ENCODE results near the gene FBXW4.

FBXW4 gene

DNA sequence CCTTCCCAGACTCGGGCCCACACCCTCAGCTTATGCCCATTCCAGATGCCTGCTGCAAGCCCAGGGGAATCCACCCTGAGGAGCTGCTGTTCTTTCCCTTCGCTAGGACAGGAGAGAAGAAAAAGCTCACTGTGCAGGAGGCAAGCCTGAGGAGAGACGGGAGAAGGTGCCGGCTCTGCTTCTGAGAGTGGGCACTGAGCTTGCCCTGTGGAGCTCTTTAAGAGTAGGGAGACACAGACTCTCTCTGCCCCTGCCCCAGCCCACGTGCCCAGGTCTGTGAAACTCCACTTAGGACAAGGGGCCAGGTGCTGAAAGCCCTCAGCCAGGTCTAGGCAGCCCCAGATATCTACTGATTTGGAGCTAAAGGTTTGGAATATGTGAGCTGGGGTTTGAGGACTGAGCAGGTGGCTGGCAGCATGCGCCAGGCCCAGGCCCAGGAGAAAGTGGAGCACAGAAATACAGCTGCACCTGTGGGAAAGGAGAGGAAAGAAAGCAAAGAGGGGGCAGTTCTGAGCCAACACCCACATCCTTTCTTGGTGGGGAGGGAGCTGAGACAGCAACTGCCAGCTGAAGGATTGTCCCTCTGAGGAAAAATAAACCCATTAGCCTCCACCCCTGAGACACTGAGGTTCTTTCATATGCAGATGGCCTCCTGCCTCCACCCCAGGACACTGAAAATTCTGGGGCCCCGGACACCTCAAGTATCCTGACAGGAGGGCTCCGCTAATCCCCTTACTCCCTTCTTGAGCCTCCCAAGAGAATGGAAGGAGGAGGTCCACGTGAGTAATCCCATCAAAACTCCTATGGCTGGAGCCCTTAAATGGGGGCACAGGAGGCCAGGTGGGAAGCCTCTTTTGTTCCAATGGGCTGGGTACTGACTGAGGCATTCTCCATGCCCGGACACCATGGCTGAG, 114.2 kb downstream of the FBXW4 start:
- DNase-seq: no peak

DNA sequence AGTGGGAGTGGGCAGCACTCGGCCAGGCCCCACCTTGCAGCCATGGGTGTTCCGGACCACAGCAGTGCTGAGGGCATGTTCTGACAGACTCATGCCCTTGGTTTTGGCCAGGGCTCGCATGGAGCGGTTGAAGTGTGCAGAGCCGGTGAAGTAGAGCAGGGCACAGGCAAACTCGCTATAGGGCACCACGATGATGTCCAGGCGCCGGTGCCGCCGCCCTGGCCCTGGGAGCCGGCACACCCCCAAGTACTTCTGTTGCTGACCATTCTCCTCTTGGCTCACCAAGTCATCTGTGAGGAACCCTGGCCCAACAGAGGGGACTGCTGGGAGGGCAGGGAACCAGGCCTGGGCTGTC, 115.5 kb downstream of the FBXW4 start:
- DNase-seq: no peak

DNA sequence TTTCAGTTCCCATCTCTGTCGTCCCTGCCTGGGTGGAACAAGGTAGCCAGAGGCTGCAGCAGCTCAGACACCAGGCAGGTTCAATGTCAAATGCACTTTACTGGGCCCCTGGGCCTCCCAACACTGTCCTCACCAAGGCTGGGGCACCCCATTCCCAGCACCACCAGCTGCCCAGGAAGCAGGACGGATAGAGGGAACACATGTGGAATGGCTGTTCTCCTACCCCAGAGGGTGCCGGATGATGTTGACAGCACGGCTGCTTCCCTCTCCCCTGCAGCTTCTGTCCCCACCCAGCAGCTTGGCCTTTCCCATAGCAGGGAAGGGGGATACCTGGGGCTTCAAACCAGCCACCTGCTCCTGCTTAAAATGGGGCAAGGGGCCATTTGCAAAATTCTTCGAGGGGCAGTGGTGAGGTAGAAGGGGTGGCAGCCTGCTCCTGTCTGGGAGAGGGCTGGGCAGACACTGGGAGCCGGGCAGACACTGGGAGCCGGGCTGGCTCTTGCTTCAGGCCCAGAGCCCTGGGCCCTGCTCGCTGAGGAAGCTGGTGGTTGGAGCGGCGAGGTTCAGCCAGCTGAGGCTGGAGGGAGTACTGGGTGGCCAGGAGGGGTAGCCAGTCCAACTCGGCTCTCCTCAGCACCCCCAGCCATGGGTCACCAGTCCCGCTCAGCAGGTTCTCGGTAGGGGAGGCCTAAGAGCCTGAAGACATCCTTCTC, 116.0 kb downstream of the FBXW4 start:
- no peak for DNase-seq

DNA sequence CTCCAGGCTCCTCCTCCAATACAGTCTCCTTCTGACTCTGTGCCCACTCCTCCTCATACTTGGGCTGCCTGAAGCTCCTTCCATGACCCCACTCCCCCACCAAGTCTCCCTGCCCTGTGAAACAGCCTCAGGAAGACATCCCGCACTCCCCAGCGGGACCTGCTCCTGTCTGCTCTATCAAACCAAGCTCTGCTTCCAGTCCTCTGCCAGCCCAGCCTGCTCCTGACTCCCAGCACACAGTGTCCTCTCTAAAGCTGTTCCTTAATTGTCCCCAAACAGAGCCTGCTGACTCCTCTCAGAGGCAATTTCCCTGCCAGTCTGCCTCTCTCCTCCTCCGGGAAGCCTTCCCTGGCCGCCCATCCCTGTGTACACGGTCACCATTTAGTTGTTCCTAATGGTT, 116.8 kb downstream of the FBXW4 start:
- DNase-seq: no peak

DNA sequence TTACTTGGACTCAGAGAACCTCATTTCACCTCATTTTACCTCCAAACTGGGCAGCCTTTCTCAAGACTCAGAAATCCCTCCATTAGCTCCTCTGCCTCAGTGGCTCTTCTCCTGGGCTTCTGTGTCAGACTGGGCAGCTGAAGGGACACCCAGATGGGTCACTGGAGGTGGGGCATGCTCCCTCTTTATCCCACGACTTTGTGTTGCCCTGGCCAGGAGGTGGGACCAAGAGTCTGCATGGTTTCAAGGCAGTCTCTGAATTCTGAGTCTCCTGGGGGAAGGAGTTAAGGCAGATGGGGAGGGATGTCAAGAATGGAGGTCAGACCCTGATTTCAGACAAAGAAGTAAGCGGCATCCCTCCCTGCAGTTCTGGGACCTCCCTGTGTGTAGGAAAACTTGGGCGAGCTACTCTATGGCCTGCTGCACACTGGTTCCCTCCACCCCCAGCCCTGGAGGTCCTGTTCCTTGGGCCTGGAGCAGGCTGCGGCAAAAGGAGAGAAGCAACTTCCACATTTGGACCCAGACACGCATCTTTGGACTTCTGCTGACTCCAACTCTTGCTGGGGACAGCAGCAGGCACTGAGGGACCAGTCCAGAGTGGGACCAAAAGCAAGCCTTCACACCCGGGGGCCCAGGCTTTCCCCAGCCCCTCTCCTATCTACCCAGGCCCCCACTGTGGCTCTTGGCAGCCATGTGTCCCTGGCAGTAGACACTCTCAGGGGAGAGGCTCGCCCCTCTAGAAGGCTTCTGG, 117.7 kb downstream of the FBXW4 start:
- no peak for DNase-seq

DNA sequence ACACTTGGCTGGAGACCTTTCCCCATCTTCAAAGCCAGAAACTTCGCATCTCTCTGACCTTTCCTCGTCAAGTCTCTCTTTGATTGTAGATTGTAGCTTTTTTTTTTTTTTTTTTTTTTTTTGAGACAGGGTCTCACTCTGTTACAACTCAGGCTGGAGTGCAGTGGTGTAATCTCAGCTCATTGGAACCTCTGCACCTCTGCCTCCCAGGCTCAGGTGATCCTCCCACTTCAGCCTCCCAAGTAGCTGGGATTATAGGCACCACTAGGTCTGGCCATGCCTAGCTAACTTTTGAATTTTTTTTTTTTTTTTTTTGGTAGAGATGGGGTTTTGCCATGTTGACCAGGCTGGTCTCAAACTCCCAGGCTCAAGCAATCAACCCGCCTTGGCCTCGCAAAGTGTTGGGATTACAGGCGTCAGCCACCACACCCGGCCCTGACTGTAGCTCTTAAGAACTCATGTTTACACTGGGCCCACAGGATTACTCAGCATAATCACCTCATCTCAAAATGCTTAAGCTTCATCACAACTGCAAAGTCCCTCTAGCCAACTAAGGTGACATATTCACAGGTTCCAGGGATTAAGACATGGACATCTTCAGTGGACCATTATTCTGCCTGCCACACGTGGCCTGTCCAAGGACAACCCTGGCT, 118.6 kb downstream of the FBXW4 start:
- no peak for DNase-seq

DNA sequence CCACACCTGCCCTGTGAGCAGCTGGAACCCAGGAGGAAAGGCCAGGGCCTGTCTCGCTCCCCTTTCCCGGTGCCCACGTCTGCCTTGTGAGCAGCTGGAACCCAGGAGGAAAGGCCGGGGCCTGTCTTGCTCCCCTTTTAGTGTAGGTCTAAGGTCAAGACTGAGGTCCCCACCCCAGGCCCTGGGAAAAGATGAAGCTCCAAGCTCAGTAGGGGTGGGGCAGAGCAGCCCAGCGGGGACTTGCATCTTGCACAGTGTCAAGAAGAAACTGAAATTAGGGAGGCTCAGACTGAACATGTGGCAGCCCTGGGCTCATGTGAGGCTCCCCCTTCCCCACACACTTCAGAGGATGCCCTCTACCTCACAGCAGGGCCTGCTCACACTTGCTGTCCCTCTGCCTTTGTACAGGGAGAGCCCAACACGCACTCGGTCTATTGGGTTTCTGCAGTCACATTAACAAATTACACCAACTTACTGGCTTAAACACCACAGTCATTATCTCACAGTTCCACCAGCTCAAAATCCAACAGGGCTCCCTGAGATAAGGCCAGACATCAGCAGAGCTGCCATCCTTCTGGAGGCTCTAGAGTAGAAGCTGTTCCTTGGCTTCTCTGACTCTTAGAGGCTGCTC, 119.3 kb downstream of the FBXW4 start:
- DNase-seq: no peak

DNA sequence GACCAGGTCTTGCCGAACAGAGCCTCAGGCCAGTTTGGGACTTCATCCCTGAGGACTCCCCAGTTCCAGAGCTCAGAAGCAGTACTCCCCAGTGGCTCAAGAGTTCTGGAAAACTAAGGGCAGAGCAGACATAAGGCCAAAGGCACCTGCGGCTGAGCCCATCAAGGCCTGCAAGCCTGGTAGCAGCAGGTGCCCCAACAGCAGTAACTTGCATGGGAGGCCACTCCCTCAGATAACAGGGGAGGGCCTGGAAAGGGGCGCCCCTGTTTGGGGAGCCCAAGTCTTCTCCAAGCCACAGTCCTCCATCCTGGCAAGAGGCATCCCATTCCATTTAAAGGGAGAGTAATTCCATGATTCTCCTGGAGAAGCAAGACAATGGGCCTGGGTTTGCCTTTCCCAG, 119.9 kb downstream of the FBXW4 start:
- no peak for DNase-seq

DNA sequence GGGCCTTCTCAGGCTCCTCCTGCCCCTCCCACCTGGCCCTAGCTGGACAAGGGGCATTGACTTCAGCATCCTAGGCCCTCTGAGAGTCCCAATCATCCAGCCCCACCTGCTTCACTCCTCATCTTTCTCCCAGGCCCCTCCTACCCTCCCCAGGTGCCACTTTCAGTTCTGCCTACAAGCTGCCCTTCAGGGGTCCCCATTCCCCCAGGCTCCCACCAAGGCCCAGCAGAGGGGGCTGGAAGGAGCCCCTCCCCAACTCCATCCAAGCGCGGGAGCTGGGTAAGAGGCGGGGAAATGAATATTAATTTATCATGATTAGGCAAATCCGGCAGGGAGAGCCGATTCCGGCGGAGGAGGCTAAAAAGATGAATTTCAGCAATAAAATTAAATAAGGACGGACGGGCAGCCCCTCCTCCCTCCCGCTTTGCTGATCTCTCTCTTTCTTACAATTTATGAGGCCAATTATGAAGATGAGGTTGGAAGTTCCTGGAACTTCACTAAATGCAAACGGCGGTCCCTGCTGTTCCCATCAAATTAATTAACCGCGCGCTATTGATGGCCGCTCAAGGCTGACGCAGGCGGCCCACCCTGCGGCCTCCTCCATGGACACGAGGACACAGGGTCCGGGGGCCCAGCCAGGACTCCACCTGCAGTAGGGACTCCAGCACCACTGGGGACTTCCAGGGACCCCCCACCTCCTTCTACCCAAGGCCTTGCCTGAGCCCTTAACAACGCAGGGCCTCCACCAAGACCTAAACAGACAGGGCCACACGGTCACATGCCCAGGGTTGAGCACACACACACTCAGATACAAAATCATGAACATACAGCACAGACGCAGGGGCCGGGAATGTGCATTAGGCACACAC, 120.9 kb downstream of the FBXW4 start:
- no peak for DNase-seq

DNA sequence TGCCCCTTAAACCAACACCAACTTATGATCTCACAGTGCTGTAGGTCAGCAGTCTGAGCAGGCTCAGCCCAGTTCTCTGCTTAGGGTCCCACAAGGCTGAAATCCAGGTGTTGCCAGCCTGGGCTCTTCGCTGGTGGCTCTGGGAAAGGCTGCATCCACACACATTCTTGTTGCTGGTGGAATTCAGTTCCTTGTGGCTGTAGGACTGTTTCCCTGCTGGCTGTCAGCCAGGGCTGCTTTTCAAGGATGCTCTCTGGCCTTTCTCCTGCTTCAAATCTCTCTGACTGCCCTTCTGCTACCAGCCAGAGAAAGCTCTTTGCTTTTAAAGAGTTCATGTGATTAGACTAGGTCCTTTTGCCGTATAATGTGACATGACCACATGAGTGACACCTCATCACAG, 122.2 kb downstream of the FBXW4 start:
- no peak for DNase-seq

DNA sequence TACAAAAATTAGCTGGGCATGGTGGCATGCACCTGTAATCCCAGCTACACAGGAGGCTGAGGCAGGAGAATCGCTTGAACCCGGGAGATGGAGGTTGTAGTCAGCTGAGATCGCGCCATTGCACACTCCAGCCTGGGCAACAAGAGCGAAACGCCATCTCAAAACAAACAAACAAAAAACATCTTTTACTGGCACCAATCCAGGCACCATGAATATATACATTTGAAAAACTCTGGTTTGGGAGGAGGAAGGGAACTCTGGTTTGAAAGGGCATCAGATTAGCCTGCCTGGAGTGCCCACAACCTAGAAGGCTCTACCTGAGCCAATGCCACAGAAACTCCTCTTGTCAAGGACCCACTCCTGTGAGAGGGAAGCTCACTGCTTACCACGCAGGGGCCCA, 122.8 kb downstream of the FBXW4 start:
- no peak for DNase-seq

DNA sequence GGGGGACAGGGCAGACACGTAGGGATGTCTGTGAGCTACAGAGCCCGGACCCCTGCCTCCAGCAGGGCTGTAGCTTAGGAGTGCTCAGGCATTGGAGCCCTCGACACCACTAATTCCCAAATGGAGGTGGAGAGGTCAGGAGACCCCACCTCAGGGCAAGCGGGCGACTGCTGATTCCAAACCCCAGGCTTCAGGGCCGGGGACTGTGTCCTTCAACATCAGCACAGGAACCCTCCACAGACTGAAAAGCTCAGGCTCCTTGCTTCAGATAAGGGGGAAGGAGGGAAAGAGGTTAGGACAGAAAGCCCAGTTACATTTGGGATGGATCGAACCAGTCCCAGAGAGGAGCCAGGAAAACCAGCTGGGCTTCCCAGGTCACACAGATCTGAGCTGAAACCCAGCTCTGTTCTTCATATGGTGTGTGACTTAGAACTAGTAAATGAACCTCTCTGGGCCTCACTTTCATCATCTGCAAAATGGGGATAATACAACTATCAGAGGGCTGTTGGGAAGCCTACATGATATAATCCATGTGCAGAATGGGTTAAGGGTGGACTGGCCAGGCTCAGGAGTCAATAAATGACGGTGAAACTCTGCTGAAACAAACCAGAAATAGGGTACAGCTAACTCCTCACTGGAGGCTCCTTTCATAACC, 123.6 kb downstream of the FBXW4 start:
- no peak for DNase-seq

DNA sequence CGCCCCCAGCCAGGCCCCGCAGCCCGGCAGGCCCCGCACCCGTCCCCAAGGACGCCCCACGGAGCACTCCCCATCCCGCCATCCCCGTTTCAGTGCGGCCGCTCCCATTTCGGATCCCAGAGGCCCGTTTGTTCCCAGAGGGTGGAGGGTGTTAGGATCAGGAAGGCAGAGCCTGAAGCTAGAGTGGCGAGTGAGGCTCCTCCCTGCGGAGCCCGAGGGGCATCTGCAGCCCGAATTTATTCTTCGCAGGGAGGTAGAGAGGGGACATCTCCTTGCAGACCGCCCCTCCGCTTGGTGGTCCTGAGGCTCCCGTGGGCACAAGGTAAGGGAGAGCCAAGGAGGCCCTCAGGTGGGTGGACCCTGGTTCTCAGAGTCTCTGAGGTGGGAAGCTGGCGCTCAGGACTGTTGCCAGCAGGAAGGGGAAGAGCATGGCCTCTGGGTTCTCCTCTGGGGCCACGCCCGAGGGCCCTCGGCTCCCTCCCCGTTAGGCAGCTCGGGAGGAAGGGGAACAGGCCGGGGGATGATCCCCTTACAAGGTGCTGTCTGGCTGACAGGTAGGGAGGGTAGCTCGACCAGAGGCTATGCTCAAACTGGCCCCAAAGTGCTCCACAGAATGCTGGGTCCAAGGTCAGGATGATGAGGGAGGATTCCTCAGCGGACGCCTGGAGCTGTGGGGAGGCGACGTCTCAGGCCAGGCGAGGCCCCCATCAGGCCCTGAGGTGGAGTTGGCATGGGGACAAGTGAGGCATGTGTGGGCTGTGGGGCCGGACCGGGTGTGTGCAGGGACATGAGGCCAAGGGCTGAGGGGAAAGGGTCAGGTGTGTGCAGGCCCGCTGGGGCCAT, 124.3 kb downstream of the FBXW4 start:
- DNase-seq: no peak

DNA sequence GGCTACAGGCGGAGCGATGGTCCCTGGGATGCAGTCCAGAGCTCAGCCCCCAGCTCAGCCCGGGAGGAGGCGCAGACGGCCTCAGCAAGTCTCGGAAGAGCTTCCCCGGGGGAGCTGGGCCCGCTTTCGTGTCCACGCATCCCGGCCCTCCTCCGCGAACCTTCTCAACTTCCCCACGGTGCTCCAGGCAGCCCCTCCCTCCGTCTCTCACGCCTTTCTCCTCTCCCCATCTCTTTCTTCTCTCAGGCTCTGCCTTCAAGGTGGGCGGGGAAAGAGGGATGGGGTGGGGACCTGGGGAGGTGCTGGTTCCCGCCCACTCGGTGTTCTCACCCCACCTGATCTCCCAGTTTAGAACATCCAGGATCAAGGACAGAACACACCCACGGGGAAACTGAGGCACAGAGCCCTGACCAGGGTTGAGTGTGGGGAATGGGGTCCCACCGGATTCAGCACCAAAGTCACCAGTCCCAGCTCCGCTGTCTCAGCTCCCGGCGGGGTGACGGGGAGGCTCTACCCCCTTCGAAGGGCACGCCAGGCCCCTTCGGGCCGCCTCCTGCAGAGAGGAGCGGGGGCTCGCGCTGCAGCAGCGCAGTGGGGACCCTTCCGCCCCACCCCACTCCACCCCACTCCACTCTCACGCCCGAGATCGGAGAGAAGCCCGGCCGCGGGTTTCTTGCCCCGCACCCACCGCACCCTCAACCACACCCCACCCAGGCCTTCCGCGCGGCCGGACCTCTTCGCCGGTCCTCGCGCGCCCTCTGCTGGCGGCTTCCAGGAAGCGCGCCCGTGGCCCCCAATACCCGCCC, 125.1 kb downstream of the FBXW4 start:
- DNase-seq: peak; percentile 61

DNA sequence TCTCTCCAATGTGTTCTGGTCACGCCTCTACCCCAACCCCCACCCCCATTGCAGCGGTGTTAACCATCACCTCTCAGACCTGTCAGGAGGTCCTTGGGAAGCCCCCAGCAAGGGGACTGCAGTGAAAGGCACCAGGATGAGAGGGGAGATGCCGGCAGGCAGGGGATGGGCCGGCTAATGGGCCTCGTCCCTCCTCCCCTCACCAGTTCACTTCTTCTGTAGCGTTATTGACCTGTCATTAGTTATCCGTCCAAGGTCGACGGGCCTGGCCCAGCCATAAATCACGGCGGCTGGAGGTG, 125.7 kb downstream of the FBXW4 start:
- no peak for DNase-seq

DNA sequence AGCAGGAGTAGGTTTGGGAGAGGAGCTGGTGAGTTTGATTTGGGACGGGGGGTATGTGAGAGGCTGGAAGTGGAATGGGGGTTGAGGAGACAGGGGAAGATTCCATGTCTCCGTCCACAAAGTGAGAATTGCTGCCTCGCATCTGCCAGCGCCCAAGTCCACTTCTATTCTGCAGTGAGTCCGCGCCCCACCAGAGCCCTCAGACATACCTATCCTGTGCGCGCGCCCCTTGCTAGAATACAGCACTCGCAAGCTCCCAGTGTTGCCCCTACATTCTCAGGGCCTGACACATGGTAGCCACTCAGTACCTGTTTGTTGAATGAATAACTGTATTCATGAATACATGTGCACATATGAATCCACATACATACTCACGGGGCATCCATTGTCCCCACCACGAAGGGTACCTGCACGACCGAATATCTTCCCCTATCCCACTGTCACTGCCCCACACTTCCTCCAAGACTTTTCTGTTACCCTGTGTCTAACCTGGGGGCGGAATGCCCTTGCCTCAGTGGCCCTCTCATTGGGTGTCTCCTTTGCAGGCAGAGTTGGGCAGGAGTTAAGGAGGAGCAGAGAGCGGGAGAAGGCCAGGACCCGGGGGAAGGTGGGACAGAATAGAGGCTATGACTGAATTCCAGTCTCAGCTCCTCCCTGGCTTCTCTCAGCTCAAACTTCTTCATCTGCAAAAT, 126.8 kb downstream of the FBXW4 start:
- no peak for DNase-seq

DNA sequence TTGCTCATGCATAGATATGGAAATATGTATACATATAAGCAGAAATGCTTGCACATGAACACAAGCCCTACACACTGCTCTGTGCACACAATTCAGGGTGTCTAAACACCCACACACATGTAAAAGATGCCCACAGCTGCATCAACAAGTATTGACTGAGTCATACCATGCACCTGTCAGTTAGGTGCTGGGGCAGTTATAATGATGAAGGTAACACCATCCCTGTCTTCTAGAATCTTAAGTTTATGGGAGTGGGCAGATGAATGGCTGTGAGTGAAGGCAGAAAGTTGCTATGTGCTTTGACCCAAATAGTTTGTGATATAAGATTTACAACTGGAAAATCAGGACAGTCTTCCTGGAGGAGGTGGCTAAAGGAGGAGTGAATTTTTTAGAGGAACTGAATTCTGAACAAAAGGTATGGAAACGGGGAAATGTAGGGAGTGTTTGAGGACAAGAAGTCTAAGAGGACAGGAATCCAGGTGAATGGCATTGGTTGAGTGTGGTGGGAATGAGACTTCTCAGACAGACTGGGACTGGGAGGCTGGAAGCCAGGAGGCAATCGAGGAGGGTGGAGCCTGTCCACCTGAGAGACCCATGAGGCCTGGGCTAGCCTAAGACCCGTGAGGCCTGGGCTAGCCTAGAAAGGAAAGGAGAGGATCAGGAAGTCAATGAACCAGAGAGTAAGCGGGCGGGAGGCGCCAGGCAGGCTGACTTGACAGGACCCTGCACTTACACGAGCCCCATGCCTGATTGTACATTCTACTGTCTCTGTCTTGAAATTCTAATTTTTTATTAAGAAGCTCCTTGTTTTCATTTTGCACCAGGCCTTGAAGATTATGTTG, 127.6 kb downstream of the FBXW4 start:
- DNase-seq: no peak

Measured in fibroblast of skin of abdomen (primary cell).